Mesenteric fat pad (tissue), 1 donor: ENCODE measurements around the gene APEH. TPM values are rescaled to one million over a fixed set of nuclear protein-coding genes. Genes with fewer than 3 reads are reported as not detected.

ENCODE experiments used
- DNase-seq: peaks from one replicate; pipeline ENCODE4 v3.0.0-alpha.2; 2020; ENCODE audit warnings: low spot score
- total RNA-seq: library from RNA; stranded (reverse); fragmentation: NEBNext Ultra II Directional; extraction: Animal tissue kit (Norgen Biotek cat#: 25700); gene quantifications from one replicate; pipeline ENCODE4 v1.2.1, GENCODE V29; 2021
- donor health status: DM: yes; HTN: yes; CAD: no.

APEH gene
- total RNA-seq, 1 donor from 2014 or later: 51.1 TPM

DNA sequence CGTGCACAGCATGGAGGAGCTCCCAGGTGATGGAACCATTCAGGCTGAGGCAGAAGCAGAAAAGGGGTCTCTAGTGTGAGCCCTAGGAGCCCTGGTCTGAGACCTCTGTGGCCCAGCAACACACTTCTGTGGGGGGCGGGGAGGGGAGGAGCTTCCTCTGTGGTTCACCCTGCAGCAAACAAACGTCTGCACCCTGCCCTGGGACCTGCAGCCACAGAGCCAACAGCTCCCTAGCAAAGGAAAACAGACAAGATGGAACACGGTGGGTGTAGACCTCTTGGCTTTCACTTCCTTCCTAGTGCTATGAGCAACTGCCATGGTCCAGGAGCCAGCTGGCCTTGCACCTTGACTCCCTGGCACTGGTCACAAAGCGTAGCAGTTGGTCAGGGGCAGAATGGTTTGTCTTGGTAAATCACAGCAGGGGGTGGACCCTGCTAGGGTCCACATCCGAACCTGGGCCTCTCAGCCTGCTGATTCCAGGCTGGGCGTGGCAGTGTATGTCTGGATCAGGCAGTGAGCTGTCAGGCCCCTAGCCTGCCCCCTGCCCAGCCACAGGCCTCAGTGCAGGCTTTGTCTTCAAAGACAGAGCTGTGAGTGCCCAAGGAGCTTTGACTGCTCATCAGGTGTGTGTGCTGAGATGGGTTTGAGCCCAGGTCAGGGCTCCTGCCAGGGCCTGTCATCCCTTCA is 38.6 kb downstream of the APEH start:
- DNase-seq: no peak

DNA sequence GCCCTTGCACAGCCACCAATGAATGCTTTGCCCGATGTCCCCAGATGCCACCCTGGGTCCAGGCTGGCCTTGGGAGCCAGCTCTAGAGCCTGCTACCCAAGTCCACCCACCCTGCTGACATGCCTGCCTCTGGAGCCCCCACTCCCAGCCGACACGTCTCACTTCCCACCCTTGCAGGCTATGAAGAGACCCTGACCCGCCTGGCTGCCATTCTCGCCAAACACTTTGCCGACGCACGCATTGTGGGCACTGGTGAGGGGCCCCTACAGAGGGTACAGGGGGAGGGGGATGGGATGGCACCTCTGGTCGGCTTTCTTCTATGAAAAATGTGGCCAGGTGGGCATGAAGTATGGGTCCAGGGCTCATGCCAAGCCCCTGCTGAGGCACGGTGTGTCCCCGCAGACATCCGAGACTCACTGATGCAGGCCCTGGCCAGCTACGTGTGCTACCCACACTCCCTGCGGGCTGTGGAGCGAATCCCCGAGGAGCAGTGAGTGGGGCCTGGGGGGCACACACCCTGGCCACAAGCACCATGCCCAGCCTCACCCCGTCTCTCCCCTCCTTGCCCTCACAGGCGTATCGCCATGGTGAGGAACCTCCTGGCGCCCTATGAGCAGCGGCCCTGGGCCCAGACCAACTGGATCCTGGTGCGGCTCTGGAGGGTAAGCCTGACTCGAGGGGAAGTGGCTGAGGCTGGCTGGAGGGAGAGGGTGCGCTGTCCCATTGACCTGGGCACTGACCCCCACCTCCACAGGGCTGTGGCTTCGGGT is 39.4 kb downstream of the APEH start:
- no peak for DNase-seq

DNA sequence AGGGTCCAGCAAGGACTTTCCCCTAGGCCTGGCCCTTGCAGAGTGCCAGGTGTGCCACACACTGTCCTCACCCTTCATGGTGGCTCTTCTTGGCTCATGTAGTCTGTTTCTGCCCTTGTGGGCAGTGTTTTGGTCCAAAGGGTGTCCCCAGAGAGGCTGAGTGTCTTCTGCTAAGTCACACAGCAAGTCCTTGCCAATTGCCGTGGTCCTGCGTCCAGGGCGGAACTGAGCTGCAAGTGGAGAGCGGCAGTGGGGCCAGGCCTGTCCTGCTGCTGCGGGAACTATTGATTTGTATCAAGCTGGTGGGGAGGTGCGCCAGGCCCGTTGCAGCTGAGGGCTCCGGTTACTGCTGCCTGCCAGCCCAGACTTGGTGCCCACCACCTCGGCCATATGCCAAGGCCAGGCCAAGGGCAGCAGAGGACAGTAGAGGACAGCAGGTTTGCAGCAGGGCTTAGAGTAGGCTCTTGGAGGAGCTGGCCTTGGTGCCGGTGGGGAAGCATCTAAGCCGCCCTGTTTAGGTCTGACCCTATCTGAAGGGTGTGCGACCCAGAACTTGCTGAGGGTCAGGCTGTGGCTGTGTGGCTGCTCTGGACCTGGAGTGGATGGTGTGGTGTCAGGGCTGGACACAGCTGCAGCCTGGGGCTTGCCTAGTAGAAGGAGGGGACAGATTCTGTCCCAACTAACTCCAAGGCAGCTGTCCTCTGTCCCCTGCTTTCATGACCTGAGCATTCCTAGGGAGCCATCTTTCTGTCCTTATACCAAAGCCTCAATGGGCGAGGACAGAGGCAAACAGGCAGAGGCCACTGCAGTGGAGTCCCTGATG is 40.8 kb downstream of the APEH start:
- no peak for DNase-seq

DNA sequence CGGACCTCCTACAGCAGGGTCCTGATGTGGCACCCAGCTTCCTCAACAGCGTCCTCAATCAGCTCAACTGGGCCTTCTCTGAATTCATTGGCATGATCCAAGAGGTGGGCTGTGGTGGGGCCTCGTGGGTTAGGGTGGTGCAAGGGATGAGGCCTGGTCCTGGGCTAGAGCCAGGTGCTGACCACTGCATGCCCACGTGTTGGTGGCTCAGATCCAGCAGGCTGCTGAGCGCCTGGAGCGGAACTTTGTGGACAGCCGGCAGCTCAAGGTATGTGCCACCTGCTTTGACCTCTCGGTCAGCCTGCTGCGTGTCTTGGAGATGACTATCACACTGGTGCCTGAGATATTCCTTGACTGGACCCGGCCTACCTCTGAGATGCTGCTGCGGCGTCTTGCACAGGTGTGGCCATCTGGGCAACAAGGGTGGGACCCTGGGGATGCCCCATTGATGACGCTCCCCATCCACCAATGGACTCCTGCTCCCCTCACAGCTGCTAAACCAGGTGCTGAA is 41.5 kb downstream of the APEH start:
- DNase-seq: peak; percentile 81

DNA sequence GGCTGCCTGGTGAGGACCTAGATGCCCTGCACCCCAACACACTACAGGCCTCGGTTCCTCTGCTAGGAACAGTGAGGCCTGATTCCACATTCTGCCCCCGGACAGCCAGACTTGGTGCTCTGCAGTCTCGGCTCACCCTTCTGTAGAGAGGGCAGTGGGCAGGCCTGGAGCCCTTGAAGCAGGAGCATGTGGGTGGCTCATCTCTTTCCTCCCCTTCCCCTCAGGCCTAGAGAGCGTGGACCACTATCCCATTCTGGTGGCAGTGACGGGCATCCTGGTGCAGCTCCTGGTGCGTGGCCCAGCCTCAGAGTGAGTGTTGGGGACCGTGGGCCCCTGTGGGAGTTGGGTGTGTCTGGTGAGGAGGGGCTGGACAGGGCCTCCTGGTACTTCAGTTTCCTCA is 42.0 kb downstream of the APEH start:
- DNase-seq: peak; percentile 88

DNA sequence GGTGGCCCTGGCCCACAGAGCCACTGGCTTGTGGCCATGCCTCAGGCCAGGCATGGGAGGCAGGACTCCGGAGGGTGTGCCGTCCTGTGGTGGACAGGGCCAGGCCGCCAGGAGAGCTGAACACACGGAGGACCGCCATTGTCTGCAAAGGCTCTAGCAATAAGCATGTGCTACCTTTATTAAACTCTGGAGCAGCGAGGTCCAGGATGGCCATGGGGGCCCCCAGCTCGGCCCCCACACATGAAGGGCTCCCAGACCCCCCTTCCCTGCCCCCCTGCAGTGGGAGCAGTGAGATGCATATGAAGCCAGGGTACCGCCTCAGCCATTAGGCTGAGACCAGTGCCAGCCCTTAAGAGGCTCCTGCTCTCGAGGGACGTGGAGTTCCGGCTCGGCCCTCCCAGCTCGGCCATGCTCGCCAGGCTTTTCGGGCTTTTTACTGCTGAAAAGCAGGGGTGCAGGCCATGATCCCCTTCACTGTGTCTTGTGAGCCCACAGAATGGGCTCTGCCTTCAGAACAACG is 42.6 kb downstream of the APEH start:
- peak; percentile 68 for DNase-seq

DNA sequence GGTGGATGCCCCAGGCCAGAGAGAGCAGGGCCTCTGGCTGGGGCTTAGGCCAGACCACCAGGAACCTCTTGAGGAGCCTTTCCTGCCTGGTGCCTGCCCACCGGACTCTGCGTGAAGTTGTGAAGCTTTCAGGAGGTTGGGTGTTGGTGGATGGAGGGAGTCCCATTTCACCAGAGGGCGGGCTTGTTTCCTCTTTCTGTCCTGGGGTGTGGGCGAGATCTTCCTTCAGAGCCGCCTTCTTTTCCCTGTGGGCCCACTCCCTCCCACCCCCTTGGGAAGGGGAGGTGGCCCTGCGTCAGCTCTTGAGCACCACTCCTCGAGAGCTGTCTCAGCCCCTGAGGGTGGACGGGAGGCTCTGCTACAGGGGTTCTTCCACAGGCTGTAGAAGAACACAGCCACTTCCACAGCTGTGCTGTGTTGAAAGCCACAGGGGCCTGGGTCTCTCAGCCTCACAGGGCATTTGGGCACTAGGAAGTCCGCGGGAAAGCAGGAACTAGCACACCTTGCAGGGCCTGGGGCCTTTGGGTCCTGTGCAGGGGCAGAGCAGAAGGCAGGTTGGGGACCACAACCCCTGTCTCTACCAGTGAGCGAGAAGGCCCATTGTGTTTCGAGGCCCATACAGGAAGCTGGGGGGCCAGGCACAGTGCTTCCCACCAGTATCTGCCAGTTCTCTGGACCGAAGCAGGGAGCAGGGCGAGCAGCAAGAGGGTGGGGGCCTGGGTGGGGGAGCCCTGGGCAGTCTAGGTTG is 43.2 kb downstream of the APEH start:
- peak; percentile 81 for DNase-seq

DNA sequence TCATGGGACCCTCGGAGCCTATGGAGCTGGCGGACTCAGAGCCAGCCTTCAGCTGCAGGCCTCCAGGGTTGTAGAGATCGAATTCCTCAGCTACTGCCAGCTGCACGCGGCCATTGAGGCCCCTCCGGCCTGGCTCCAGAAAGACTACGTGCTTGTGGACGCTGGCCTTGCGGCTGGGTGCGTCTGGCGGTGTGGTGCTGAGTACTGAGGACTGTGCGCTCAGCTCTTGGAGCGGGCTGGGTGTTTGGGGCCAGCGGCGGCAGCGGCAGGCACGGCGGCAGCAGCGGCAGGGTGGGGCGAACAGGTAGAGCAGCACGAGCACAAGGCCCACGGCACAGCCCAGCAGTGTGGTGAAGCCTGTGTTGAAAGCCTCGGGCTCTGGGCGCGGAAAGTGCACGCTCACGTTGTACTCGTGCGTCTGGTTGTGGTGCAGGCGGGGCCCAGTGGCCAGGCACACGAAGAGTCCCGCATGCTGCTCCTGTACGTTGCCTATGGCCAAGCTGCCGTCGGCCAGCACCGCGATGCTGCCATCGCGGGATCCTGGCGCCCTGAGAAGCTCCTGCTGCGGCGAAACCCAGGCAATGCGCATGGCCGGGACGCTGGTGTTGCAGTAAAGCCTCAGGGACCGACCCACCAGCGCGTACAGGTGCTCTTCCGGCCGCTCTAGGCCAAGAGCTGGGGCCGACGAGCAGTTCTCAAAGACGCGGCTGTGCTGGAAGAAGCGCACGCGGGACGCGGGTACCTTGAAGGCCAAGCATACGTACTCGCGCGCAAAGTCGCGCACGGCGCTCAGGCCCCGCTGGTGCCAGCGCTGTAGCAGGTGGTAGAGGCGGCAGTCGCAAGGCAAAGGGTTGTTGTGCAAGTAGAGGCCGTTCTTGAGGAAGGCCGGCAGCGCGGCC is 44.1 kb downstream of the APEH start:
- DNase-seq: peak; percentile 83

DNA sequence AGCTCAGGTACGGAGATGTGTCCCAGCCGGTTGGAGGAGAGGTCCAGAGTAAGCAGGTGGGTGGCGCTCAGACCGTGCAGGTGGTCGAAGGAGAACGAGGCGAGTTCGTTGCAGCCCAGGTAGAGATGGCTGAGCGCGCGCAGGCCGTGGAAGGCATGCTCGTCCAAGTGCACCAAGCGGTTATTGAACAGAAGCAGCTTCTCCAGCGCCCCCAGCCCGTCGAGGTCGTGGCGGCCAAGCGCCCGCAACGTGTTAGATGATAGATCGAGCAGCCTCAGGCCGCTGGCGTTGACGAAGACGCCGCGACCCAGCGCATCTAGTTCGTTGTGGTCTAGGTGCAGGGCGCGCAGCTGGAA is 44.7 kb downstream of the APEH start:
- no peak for DNase-seq

DNA sequence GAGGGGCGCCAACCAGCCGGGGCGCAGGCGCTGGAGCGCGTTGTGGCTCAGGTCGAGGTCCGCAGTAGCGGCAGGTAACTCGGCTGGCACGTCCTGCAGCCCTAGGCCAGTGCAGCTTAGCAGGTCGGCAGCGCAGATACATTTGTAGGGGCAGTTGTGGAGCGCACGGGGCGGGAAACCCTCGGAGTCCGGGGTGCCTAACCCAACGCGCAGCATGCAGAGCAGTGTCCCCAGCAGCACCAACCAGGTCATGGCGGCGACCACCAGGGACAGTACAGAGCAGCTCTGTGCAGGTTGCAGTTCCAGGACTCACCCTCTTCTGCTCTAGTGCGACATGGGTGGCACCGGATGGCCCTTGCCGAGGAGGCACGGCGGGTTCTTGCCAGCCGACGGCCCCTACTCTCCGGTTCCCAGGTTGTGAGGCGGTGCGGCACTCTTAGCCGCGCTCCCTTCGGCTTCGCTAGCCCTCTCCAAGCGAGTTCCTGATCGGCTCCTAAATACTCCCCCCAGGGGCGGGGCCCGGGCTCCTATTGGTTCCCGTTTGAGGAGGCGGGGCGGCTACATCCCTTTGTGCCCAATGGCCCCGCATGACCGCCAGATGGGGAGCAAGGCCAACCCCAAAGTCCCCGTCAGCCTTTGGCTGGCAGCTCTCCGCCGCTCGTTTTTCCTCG is 45.2 kb downstream of the APEH start, which contains the start of gene AMIGO3:
TSS of gene AMIGO3 (minus strand) at position 471 of the 671 bp plus-strand sequence. CDS start at position 252, 219 bp downstream.
- peak; percentile 97 for DNase-seq

DNA sequence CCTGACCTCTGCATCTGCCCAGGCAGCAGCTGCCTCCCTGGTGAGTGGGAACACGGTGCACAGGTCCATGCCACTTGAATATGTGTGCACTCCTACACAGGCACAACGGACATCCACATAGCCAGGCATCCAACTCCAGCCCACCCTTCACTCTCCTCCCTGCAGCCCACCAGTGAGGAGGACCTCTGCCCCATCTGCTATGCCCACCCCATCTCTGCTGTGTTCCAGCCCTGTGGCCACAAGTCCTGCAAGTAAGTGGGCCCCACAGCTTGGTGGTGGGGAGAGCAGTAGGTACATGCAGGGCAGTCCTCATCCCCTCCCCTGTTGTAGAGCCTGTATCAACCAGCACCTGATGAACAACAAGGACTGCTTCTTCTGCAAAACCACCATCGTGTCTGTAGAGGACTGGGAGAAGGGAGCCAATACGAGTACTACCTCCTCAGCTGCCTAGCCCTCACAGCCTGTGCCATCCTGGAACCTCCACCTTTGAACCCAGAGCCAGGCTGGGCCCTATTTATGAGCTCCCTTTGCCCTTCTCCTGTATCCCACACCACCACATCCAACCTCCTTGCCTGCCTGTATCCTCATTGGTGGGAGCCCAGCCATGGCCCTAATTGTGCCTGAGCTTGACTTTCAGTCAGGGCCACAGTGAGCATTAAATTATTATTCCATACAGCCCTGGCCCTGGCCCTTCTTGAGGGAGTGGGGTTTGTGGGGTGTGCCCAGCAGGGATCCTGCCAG is 46.9 kb downstream of the APEH start:
- DNase-seq: peak; percentile 45

DNA sequence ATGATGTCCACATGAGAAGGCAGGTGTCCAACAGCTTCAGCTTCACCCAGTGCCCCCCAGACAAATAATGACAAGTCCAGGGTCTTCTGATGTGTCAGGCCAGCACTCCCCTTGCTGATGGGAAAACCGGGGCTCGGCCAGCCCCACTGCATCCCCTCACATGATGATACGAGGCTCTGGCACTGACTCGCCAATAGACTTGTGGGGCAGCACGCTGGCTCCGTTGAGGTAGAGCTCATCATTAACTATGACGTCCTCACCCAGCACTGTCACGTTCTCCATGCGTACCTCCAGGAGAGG is 47.4 kb downstream of the APEH start:
- peak; percentile 83 for DNase-seq

DNA sequence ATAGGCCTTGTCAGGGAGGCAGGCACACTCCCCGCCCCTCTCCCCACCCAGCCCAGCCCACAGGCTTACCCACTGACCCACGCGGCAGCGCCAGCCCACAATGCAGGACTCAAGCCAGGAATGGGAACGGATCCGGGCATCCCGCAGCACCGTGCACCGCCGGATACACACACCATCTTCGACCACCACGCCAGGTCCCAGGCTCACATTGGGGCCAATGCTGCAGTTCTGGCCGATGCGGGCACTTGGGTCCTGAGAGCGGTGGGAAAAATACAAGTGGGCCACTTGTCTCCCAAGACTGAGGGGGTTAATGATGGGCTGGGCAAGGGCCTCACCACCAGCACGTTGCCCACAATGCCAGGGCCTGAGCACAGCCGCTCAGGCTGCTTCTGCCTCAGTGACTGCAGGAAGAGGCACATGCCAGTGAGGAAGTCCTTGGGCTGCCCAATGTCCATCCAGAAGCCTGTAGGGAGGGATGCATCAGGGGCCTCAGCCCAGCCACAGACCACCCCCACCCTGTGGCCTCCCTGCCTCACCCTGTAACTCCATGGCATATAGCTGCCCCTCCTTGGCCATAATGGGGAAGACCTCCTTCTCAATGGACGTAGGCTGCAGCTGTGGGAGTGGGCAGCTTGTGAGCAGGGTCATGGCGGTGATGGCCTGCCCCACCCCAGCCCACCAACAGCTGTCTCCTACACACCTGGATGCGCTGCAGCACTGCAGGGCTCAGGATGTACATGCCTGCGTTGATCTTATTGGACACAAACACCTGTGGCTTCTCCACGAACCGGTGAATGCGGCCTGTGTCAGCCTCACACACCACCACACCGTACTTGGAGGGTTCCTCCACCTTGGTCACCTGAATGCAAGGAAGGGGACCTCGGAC is 48.0 kb downstream of the APEH start:
- peak; percentile 82 for DNase-seq

DNA sequence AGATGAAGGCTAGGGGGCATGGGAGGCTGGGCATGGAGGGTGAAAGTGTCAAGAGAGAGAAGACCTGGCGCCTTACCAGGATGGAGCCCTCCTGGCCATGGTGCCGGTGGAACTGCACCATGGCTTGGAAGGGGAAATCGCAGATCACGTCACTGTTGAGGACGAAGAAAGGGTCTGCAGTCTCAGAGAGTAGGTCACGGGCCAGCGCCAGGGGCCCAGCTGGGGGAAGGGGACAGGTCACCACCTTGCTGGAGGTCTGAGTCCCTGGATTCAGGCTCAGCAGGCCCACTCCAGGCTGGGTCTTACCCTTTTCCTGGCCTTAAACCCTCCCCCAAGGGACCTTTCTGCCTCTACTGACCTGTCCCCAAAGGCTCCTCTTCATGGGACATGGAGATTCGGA is 48.7 kb downstream of the APEH start:
- no peak for DNase-seq

DNA sequence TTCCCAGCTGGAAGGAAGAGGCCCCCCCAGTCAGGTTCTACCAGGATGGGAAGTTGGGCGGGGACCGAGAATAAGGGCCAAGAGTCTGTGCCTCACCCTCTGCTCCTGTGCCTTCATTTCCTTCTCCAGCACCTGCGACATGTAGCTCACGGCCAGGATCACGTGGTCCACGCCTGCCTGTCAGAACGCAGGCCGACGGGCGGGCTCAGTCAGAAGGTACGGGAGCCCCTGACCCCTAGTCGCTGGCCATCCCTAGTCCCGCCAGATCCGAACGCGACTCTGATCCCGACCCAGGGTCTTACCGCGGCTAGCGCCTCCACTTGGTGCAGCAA is 49.1 kb downstream of the APEH start:
- DNase-seq: peak; percentile 91

DNA sequence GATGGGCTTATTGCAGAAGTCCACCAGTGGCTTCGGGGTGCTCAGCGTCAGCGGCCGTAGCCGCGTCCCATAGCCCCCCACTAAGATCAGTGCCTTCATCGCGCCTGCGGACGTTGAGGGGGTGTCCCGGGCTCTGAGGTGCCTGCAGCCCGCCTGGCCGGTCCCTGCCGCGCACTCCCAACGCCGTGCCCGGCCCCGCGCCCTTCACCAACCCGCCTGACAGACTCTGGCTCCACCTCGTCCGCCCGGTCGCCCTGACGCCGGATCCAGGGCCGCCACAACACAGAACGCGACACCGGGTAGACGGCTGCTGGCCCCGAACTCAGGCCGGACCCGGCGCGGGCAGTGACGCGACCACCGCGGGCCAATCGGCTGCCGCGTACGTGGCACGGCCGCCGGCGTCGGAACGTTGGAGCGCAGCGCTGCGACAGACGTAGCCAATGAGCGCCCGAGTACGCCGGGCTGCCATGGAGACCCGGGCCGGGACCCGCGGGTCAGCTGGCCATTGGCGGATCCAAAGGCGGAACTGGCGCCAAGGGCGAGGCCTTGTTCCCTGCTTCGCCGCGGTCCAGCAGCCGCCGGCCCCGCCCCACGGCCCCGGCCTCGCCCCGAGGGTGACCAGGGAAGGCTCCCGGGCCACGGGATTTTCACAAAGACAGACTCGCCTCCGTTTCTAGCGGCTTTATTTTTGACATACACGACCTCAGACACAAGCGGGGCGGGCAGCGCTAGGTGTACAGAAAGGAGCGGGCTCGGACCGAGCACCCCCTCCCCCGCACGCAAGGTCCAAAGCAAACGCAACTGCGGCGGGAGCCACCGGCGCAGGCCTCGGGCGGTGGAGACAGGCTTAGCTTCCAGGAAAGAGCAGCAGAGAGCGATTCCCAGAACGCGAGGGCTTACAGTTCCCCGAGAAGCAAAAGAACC is 49.7 kb downstream of the APEH start, which contains the start of gene GMPPB:
TSS of gene GMPPB (minus strand) at position 324 of the 924 bp plus-strand sequence. CDS start at position 99, 225 bp downstream.
- DNase-seq: peak; percentile 99
